Caco-2 (cell line): ENCODE measurements around the gene SUPT3H. TPM values are rescaled to one million over a fixed set of nuclear protein-coding genes. Genes with fewer than 3 reads are reported as not detected.
A peak's percentile ranks its signal among the peaks of the same experiment; 100 is the strongest.

Experiments
- Bru-seq: library from RNA; stranded (reverse); fragments of 400-500 nt; gene quantifications from one replicate; lab custom pipeline; 2021; lab: Mats Ljungman, UMichigan
- BruChase-seq, 2 experiments: library from RNA; stranded (reverse); fragments of 400-500 nt; gene quantifications; one replicate each; lab custom pipeline; 2021; lab: Mats Ljungman, UMichigan
- BruUV-seq: library from RNA; stranded (reverse); fragments of 400-500 nt; replicated peaks from 2 replicates; lab custom pipeline; 2021; lab: Mats Ljungman, UMichigan
- CTCF ChIA-PET: fragments of 300-600 bp; sonication (Branson Sonifier 250); formaldehyde crosslinking; loops from one replicate; lab custom pipeline; 2022; ENCODE audit warnings: antibody characterized with exemption; lab: Charles Lee
- POLR2A ChIA-PET: fragments of 300-600 bp; sonication (Branson Sonifier 250); formaldehyde crosslinking; loops from one replicate; lab custom pipeline; 2022; ENCODE audit warnings: antibody characterized with exemption; lab: Charles Lee
- DNase-seq, 2 experiments: peaks; one replicate each; pipeline versions ENCODE4 v3.0.0 to v3.0.0-alpha.2; 2020 to 2022
- H3K27me3 ChIP-seq: replicated peaks from 2 replicates; pipeline ENCODE4 v1.6.0; 2011; ENCODE audit warnings: low read length; ENCODE audit not compliant: control insufficient read depth, insufficient read depth
- H3K36me3 ChIP-seq: 2 replicates; pipeline ENCODE4 v1.5.1; 2011; ENCODE audit warnings: low read length; ENCODE audit not compliant: control insufficient read depth, insufficient read depth
- H3K4me1 ChIP-seq: fragments of 250-450 bp; sonication (Bioruptor Pico); 2 replicates; pipeline ENCODE4 v1.5.1; 2020; ENCODE audit warnings: mild to moderate bottlenecking
- H3K4me3 ChIP-seq: 2 replicates; pipeline ENCODE4 v1.5.1; 2011; ENCODE audit warnings: low read depth, mild to moderate bottlenecking, control low read depth, low read length
- H3K9me3 ChIP-seq: fragments of 250-450 bp; sonication (Bioruptor Pico); 2 replicates; pipeline ENCODE4 v1.5.1; 2020; ENCODE audit warnings: mild to moderate bottlenecking, moderate library complexity
- H3K27ac Mint-ChIP-seq: one replicate; pipeline ENCODE4 v1.8.0; 2022; ENCODE audit warnings: mixed read lengths; ENCODE audit not compliant: unreplicated experiment
- H3K27me3 Mint-ChIP-seq: one replicate; pipeline ENCODE4 v1.8.0; 2022; ENCODE audit warnings: mixed read lengths; ENCODE audit not compliant: insufficient read depth, unreplicated experiment
- H3K36me3 Mint-ChIP-seq: one replicate; pipeline ENCODE4 v1.8.0; 2022; ENCODE audit warnings: mild to moderate bottlenecking, mixed read lengths; ENCODE audit not compliant: insufficient read depth, unreplicated experiment
- H3K4me1 Mint-ChIP-seq: one replicate; pipeline ENCODE4 v1.8.0; 2022; ENCODE audit warnings: low read depth, mixed read lengths; ENCODE audit not compliant: unreplicated experiment
- H3K4me3 Mint-ChIP-seq: one replicate; pipeline ENCODE4 v1.8.0; 2022; ENCODE audit warnings: mild to moderate bottlenecking, moderate library complexity, mixed read lengths; ENCODE audit not compliant: unreplicated experiment
- H3K9me3 Mint-ChIP-seq: one replicate; pipeline ENCODE4 v1.8.0; 2022; ENCODE audit warnings: mixed read lengths; ENCODE audit not compliant: unreplicated experiment
- intact Hi-C: fragments of 100-400 bp; cut with micrococcal nuclease; formaldehyde crosslinking; loops from one replicate; pipeline ENCODE4 v1.10.0; 2022; ENCODE audit not compliant: unreplicated experiment
- long read RNA-seq: library from polyadenylated mRNA; stranded (forward); transcript quantifications from one replicate; pipeline ENCODE4 v2.0.0, GENCODE V29; 2022
- total RNA-seq: library from RNA; stranded (reverse); gene quantifications from 2 replicates; pipeline ENCODE4 v1.2.3, GENCODE V29; 2022
- TF ChIP-seq, protein P1 (sequence below), 2 experiments: fragments of 200-600 bp in 1 of 2; IDR thresholded peaks; 1 replicate in 1 of 2; 2 replicates in 1 of 2; pipeline versions ENCODE4 v1.5.1 to v1.8.0; 2011 to 2022; ENCODE audit warnings: antibody characterized with exemption in 1 of 2, control low read depth in 1 of 2, inconsistent platforms in 1 of 2, low read depth in 1 of 2, low read length in 1 of 2, mild to moderate bottlenecking in 1 of 2, moderate library complexity in 1 of 2; ENCODE audit not compliant: insufficient read depth in 1 of 2, severe bottlenecking in 1 of 2, unreplicated experiment in 1 of 2

The SUPT3H gene
- total RNA-seq (13.2 and 15.7 TPM in 2 replicates), Bru-seq, nascent RNA (percentile 59 among the genes with signal in this experiment), BruChase-seq, experiment 1, labeled RNA remaining after a 2-hour chase (percentile 64 among the genes with signal in this experiment), BruChase-seq, experiment 2, labeled RNA remaining after a 6-hour chase (percentile 54 among the genes with signal in this experiment)
- long read RNA-seq, partial matches to known transcripts = 4 of 6 reads
- long read RNA-seq, other reads (novel, unspliced or antisense) = 2 of 6 reads

GRCh38 chr6:45377554-45378333 is at the start of gene SUPT3H:
SUPT3H (minus strand) TSS chr6:45377934.
- no peaks in the 10 kb centered on the region for H3K27me3 Mint-ChIP-seq
- intact Hi-C loops = loop anchor here (2.0 kb wide), 1 partner anchor 337 kb away; no protein-coding TSS in a partner anchor
- BruUV-seq = no TSS peak

DNA sequence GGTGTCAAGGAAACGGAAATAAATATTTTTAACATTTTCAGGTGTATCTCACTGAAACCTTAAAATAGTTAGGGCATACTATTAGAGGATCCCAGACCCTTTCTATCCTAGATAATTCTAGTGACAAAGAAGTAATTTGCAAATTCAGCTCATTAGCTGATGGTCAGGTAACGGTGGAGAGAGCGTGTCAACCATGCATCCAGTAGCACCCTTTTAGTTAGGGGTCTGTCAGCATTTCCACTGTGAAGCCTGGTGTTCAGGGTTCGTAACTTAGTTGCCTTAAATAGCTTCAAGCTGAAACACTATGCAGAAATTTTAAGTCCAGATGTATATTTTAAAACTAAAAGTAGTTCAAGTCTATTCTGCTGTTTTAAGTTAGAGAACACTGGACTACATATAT is 48.5 kb upstream of the SUPT3H start:
- ChIA-PET POLR2A (no interaction called here), CTCF (no interaction called here)
- H3K4me3 Mint-ChIP-seq = no peak overlapping the region
- Histone ChIP-seq H3K4me3 (no peak overlapping the region), H3K9me3 (no peaks in the 10 kb centered on the region), H3K27me3 (peaks cover 4% of the 10 kb centered on the region; the same call in 1 of the 2 replicates), H3K36me3 (no peaks in the 10 kb centered on the region), H3K4me1 (no peaks in the 10 kb centered on the region)
- no peaks in the 10 kb centered on the region for H3K4me1 Mint-ChIP-seq
- H3K36me3 Mint-ChIP-seq = no peaks in the 10 kb centered on the region
- H3K27ac Mint-ChIP-seq = no peak overlapping the region
- H3K27me3 Mint-ChIP-seq = peaks cover 15% of the 10 kb centered on the region
- intact Hi-C loops = no loop called here
- no TSS peak for BruUV-seq
- no peaks in the 10 kb centered on the region for H3K9me3 Mint-ChIP-seq
- DNase-seq = no peak
- TF ChIP-seq, protein P1, sequence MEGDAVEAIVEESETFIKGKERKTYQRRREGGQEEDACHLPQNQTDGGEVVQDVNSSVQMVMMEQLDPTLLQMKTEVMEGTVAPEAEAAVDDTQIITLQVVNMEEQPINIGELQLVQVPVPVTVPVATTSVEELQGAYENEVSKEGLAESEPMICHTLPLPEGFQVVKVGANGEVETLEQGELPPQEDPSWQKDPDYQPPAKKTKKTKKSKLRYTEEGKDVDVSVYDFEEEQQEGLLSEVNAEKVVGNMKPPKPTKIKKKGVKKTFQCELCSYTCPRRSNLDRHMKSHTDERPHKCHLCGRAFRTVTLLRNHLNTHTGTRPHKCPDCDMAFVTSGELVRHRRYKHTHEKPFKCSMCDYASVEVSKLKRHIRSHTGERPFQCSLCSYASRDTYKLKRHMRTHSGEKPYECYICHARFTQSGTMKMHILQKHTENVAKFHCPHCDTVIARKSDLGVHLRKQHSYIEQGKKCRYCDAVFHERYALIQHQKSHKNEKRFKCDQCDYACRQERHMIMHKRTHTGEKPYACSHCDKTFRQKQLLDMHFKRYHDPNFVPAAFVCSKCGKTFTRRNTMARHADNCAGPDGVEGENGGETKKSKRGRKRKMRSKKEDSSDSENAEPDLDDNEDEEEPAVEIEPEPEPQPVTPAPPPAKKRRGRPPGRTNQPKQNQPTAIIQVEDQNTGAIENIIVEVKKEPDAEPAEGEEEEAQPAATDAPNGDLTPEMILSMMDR (IDR thresholded peaks at IDR 0.05; ENCODE audit: insufficient read depth in 1 of 2, low read depth in 1 of 2, low read length in 1 of 2, severe bottlenecking in 1 of 2, unreplicated experiment in 1 of 2) = no peak

More at GRCh38 chr6:45377554-45378333, at the start of gene SUPT3H:
- Histone ChIP-seq H3K9me3 (no peaks in the 10 kb centered on the region), H3K27me3 (no peaks in the 10 kb centered on the region), H3K36me3 (no peaks in the 10 kb centered on the region), H3K4me1 (peaks cover 9% of the 10 kb centered on the region), H3K4me3 (peak within 1 kb of the TSS; percentile 89)
- peaks cover 7% of the 10 kb centered on the region for H3K4me1 Mint-ChIP-seq
- ChIA-PET CTCF (interaction anchor here (0.6 to 1.8 kb wide), 7 partner anchors 14 to 902 kb away, joined by 3 to 11 read pairs (median 5); no protein-coding TSS in a partner anchor), POLR2A (interaction anchor here (0.6 to 1.1 kb wide), 5 partner anchors 15 to 503 kb away, joined by 3 to 4 read pairs (median 3); no protein-coding TSS in a partner anchor)
- H3K9me3 Mint-ChIP-seq = no peaks in the 10 kb centered on the region
- TF ChIP-seq, protein P1 (IDR thresholded peaks at IDR 0.05; ENCODE audit: insufficient read depth in 1 of 2, low read depth in 1 of 2, low read length in 1 of 2, severe bottlenecking in 1 of 2, unreplicated experiment in 1 of 2) = peak in 1 of 2 experiments; percentile 22
- H3K4me3 Mint-ChIP-seq = peak within 1 kb of the TSS; percentile 99
- H3K36me3 Mint-ChIP-seq = peaks cover 18% of the 10 kb centered on the region
- peak within 1 kb of the TSS; percentile 98 for H3K27ac Mint-ChIP-seq
- DNase-seq = peak; percentile 92 to 94

- H3K27ac Mint-ChIP-seq = no peak overlapping the region
- no TSS peak for BruUV-seq
- intact Hi-C loops = no loop called here
- ChIA-PET CTCF (no interaction called here), POLR2A (no interaction called here)
- no peaks in the 10 kb centered on the region for H3K36me3 ChIP-seq
- H3K4me1 Mint-ChIP-seq = no peaks in the 10 kb centered on the region
- TF ChIP-seq, protein P1 (IDR thresholded peaks at IDR 0.05; ENCODE audit: insufficient read depth in 1 of 2, low read depth in 1 of 2, low read length in 1 of 2, severe bottlenecking in 1 of 2, unreplicated experiment in 1 of 2) = no peak
- no peaks in the 10 kb centered on the region for H3K36me3 Mint-ChIP-seq
- H3K9me3 ChIP-seq = no peaks in the 10 kb centered on the region
- H3K4me3 ChIP-seq = no peak overlapping the region
- peaks cover 13% of the 10 kb centered on the region for H3K27me3 ChIP-seq
- peaks cover 7% of the 10 kb centered on the region; the same call in 1 of the 2 replicates for H3K4me1 ChIP-seq
- H3K4me3 Mint-ChIP-seq = no peak overlapping the region
- DNase-seq = no peak
- H3K9me3 Mint-ChIP-seq = no peaks in the 10 kb centered on the region
- H3K27me3 Mint-ChIP-seq = peaks cover 29% of the 10 kb centered on the region
These were observed 46.7 kb upstream of the SUPT3H start for GRCh38 chr6:45424451-45424861.
